ENCODE measurements around the gene NUDT21.

- no peak for TF ChIP-seq CTCF (IDR thresholded peaks at IDR 0.05)
- TF ChIP-seq POLR2A (IDR thresholded peaks at IDR 0.05), result no peak
Measured at GRCh38 chr16:56468800-56469199, 17.7 kb upstream of the NUDT21 start.
